Diencephalon (tissue), 1 donor: ENCODE measurements around the gene OSBPL6. TPM values are rescaled to one million over a fixed set of nuclear protein-coding genes. Genes with fewer than 3 reads are reported as not detected.

Experiments
- total RNA-seq: library from RNA; depleted of rRNA; stranded (reverse); fragments of >200 nt; gene quantifications from one replicate; pipeline ENCODE4 v1.2.3, GENCODE V29; 2014

Gene OSBPL6
- total RNA-seq, result 14.1 TPM

GRCh38 chr2:178193823-178194599 lies at the start of gene OSBPL6:
OSBPL6 (plus strand) TSS chr2:178194512; CDS start chr2:178306185, 111,673 bp downstream.

GRCh38 chr2:178450774-178451525 lies 256.6 kb downstream of the OSBPL6 start, which contains the start of the genes PJVK and PRKRA:
PJVK (plus strand) TSS chr2:178451378; CDS start chr2:178453410, 2,032 bp downstream.
PRKRA (minus strand) TSS chr2:178451175; CDS start chr2:178451030, 145 bp downstream.

Other genes with a start within 250 kb of the OSBPL6 start
- gene PDE11A, start 121.7 kb upstream of the OSBPL6 start, total RNA-seq, result 3.9 TPM
- 20.5 TPM for gene RBM45, start 82.1 kb upstream of the OSBPL6 start, total RNA-seq